HFFc6 (cell line): ENCODE data around the gene NAV3. TPM values are rescaled to one million over a fixed set of nuclear protein-coding genes. Genes with fewer than 3 reads are reported as not detected.

Source experiments
- DNase-seq: peaks from one replicate; pipeline ENCODE4 v3.0.0-alpha.2; 2018
- H3K27ac Mint-ChIP-seq: 2 replicates; pipeline ENCODE4 v1.8.0; 2020; ENCODE audit warnings: mild to moderate bottlenecking, mixed read lengths
- H3K27me3 Mint-ChIP-seq: 2 replicates; pipeline ENCODE4 v1.8.0; 2021; ENCODE audit warnings: mild to moderate bottlenecking, moderate library complexity, mixed read lengths; ENCODE audit not compliant: insufficient read depth
- H3K36me3 Mint-ChIP-seq: 2 replicates; pipeline ENCODE4 v1.8.0; 2021; ENCODE audit warnings: low read depth, mixed read lengths
- H3K4me1 Mint-ChIP-seq: 2 replicates; pipeline ENCODE4 v1.8.0; 2020; ENCODE audit warnings: low read depth, mixed read lengths
- H3K4me3 Mint-ChIP-seq: 2 replicates; pipeline ENCODE4 v1.8.0; 2020; ENCODE audit warnings: mild to moderate bottlenecking, moderate library complexity, mixed read lengths
- H3K9me3 Mint-ChIP-seq: 2 replicates; pipeline ENCODE4 v1.8.0; 2020; ENCODE audit warnings: mild to moderate bottlenecking, mixed read lengths
- CTCF ChIP-seq: fragments of 200-600 bp; sonication (generic); IDR thresholded peaks from 2 replicates; pipeline ENCODE4 v1.5.0; 2021; ENCODE audit warnings: antibody characterized with exemption, mild to moderate bottlenecking
- total RNA-seq, 6 experiments: library from RNA; stranded (reverse); fragmentation: NEBNext Ultra II Directional; extraction: Animal tissue kit (Norgen Biotek cat#: 25700); gene quantifications; 2 replicates in 1 of 6; 3 replicates in 5 of 6; pipeline ENCODE4 v1.2.3, GENCODE V29; 2021

Gene NAV3
- total RNA-seq, 6 experiments from 2014 or later = 86.7 to 142 (median 107) TPM

DNA sequence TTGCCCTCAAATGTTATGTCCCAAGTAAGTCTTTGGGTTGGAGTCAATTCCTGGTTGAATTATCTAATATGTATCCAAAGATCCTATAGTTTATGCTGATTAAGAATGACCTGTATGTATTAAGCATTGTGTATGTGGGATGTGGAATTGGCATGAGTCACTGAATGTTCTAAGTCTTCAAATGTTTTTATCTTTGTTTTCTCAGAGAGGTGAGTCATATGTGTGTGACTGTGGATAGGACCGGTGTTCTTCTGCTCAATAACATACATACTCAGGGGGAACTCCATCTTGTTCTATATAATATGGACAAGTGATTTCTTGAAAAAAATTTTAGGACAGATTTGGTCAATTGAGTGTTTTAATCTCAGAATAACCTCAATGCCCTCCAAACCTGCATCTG is 57.9 kb downstream of the NAV3 start:
- no peaks in the 10 kb centered on the region for H3K36me3 Mint-ChIP-seq
- no peaks in the 10 kb centered on the region for H3K9me3 Mint-ChIP-seq
- no peak for TF ChIP-seq CTCF
- peak; percentile 41 for DNase-seq
- H3K27ac Mint-ChIP-seq = no peak overlapping the region
- peaks cover 7% of the 10 kb centered on the region for H3K4me1 Mint-ChIP-seq
- H3K4me3 Mint-ChIP-seq = no peak overlapping the region
- peaks cover 5% of the 10 kb centered on the region for H3K27me3 Mint-ChIP-seq

- H3K4me1 Mint-ChIP-seq = peaks cover 7% of the 10 kb centered on the region
- no peaks in the 10 kb centered on the region for H3K9me3 Mint-ChIP-seq
- no peak for DNase-seq
- H3K27me3 Mint-ChIP-seq = 0 out of 2 replicates have a peak, but pooled peaks cover 2% of the 10 kb centered on the region
- H3K27ac Mint-ChIP-seq = no peak overlapping the region
- no peaks in the 10 kb centered on the region for H3K36me3 Mint-ChIP-seq
- H3K4me3 Mint-ChIP-seq = no peak overlapping the region
- no peak for TF ChIP-seq CTCF
Measured at GRCh38 chr12:77891518-77892147, 60.9 kb downstream of the NAV3 start.

DNA sequence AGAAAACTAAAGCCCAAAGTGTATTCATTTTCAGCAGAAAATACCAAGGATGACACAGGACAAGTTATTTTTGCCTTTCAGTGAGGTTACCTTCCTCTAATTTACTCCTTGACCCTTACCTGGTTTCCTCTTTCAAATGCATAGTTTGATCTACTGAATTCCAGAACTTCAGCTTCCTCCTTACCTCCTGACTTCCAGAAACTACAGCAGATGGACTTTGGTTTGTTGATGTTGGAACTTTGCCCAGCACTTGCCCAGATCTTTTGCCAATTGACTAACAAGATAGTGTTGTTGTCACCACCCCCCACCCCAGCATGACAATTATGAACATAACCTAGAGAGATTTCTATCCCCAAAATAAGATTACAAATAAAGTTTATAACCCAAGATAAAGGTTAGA is 63.2 kb downstream of the NAV3 start:
- Mint-ChIP-seq H3K27me3 (peaks cover 3% of the 10 kb centered on the region; the same call in 1 of the 2 replicates), H3K36me3 (no peaks in the 10 kb centered on the region), H3K4me1 (peaks cover 1% of the 10 kb centered on the region), H3K4me3 (no peak overlapping the region), H3K9me3 (no peaks in the 10 kb centered on the region), H3K27ac (no peak overlapping the region)
- no peak for TF ChIP-seq CTCF
- no peak for DNase-seq

- no peak for DNase-seq
- Mint-ChIP-seq H3K4me3 (no peak overlapping the region), H3K27ac (no peak overlapping the region), H3K36me3 (no peaks in the 10 kb centered on the region), H3K9me3 (no peaks in the 10 kb centered on the region), H3K27me3 (peaks cover 3% of the 10 kb centered on the region; the same call in 1 of the 2 replicates), H3K4me1 (no peaks in the 10 kb centered on the region)
- no peak for TF ChIP-seq CTCF
Measured at GRCh38 chr12:77894556-77894955, 63.9 kb downstream of the NAV3 start.

- no peaks in the 10 kb centered on the region for H3K4me1 Mint-ChIP-seq
- DNase-seq = no peak
- no peak for TF ChIP-seq CTCF
- no peak overlapping the region for H3K4me3 Mint-ChIP-seq
- H3K27ac Mint-ChIP-seq = no peak overlapping the region
- no peaks in the 10 kb centered on the region for H3K9me3 Mint-ChIP-seq
- H3K36me3 Mint-ChIP-seq = no peaks in the 10 kb centered on the region
- peaks cover 3% of the 10 kb centered on the region; the same call in 1 of the 2 replicates for H3K27me3 Mint-ChIP-seq
Measured at GRCh38 chr12:77895699-77896098, 65.0 kb downstream of the NAV3 start.
